GM12801 (cell line): ENCODE measurements around the gene CYP3A7.

Experiments used
- CTCF ChIP-seq: IDR thresholded peaks from one replicate; pipeline ENCODE4 v1.5.1; 2011; ENCODE audit warnings: control low read depth; ENCODE audit not compliant: insufficient read length; ENCODE audit errors: extremely low read depth

CYP3A7 gene

GRCh38 chr7:99768471-99768870 lies 33.5 kb upstream of the CYP3A7 start:
- TF ChIP-seq CTCF: no peak

- TF ChIP-seq CTCF: no peak
These were observed 32.7 kb upstream of the CYP3A7 start for GRCh38 chr7:99767662-99768061.

GRCh38 chr7:99766484-99767099 lies 31.6 kb upstream of the CYP3A7 start:
- TF ChIP-seq CTCF: no peak

- TF ChIP-seq CTCF: no peak
These were observed 29.5 kb upstream of the CYP3A7 start for GRCh38 chr7:99764478-99764877.

GRCh38 chr7:99762680-99763327 lies 27.8 kb upstream of the CYP3A7 start:
- no peak for TF ChIP-seq CTCF

- TF ChIP-seq CTCF: no peak
These were observed 20.1 kb upstream of the CYP3A7 start for GRCh38 chr7:99755085-99755484.

GRCh38 chr7:99752356-99752755 lies 17.4 kb upstream of the CYP3A7 start:
- no peak for TF ChIP-seq CTCF
